WTC11 (cell line): ENCODE data around the gene ANKMY1. TPM values are rescaled to one million over a fixed set of nuclear protein-coding genes. Genes with fewer than 3 reads are reported as not detected.

Experiments
- ATAC-seq: fragments of 200-7000 bp; cut with Tn5 transposase; 2 replicates; pipeline ENCODE4 v1.10.0; 2021; ENCODE audit warnings: mild to moderate bottlenecking, moderate library complexity
- CTCF ChIA-PET: fragments of 300-600 bp; sonication (Branson Sonifier 250); formaldehyde crosslinking; loops from one replicate; lab custom pipeline; 2021; ENCODE audit warnings: antibody characterized with exemption; lab: Charles Lee
- POLR2A ChIA-PET: fragments of 350-600 bp; sonication (Branson Sonifier 250); formaldehyde crosslinking; loops from one replicate; lab custom pipeline; 2021; ENCODE audit warnings: antibody characterized with exemption; lab: Charles Lee
- DNase-seq: peaks from one replicate; pipeline ENCODE4 v3.0.0; 2021; ENCODE audit warnings: low spot score
- H3K27ac Mint-ChIP-seq: 2 replicates; pipeline ENCODE4 v1.8.0; 2021; ENCODE audit warnings: mixed read lengths
- H3K27me3 Mint-ChIP-seq: 2 replicates; pipeline ENCODE4 v1.8.0; 2021; ENCODE audit warnings: low read depth, mild to moderate bottlenecking, moderate library complexity, mixed read lengths
- H3K36me3 Mint-ChIP-seq: 2 replicates; pipeline ENCODE4 v1.8.0; 2021; ENCODE audit warnings: mixed read lengths
- H3K4me1 Mint-ChIP-seq: 2 replicates; pipeline ENCODE4 v1.8.0; 2022; ENCODE audit warnings: mixed read lengths
- H3K4me3 Mint-ChIP-seq: 2 replicates; pipeline ENCODE4 v1.8.0; 2021; ENCODE audit warnings: mild to moderate bottlenecking, moderate library complexity, mixed read lengths
- H3K9me3 Mint-ChIP-seq: 2 replicates; pipeline ENCODE4 v1.8.0; 2021; ENCODE audit warnings: mixed read lengths
- CREM ChIP-seq: sonication (generic); formaldehyde crosslinking; IDR thresholded peaks from 2 replicates; pipeline ENCODE4 v1.8.1; 2022; ENCODE audit warnings: mild to moderate bottlenecking, missing genetic modification reagents, moderate library complexity
- EMX1 ChIP-seq: fragments of 250-450 bp; sonication (Bioruptor Pico); IDR thresholded peaks from 2 replicates; pipeline ENCODE4 v1.8.0; 2021; ENCODE audit warnings: mild to moderate bottlenecking
- NR1H2 ChIP-seq: sonication (generic); formaldehyde crosslinking; IDR thresholded peaks from 2 replicates; pipeline ENCODE4 v1.9.0; 2021; ENCODE audit warnings: mild to moderate bottlenecking, moderate library complexity, missing genetic modification reagents
- RORB ChIP-seq: fragments of 250-450 bp; sonication (Bioruptor Pico); IDR thresholded peaks from 2 replicates; pipeline ENCODE4 v1.9.0; 2021; ENCODE audit warnings: mild to moderate bottlenecking
- ZNF219 ChIP-seq: sonication (generic); formaldehyde crosslinking; IDR thresholded peaks from 2 replicates; pipeline ENCODE4 v1.8.0; 2023; ENCODE audit warnings: missing genetic modification reagents, mild to moderate bottlenecking, borderline replicate concordance
- ZNF263 ChIP-seq: sonication (generic); formaldehyde crosslinking; IDR thresholded peaks from 2 replicates; pipeline ENCODE4 v1.8.1; 2022; ENCODE audit warnings: low read depth, mild to moderate bottlenecking, moderate library complexity, missing genetic modification reagents
- total RNA-seq: library from RNA; stranded (reverse); gene quantifications from 3 replicates; pipeline ENCODE4 v1.2.3, GENCODE V29; 2021
- TF ChIP-seq, protein P1 (sequence below): sonication (generic); formaldehyde crosslinking; IDR thresholded peaks from 2 replicates; pipeline ENCODE4 v1.8.0; 2022; ENCODE audit warnings: mild to moderate bottlenecking, missing genetic modification reagents
- TF ChIP-seq, protein P2 (sequence below): sonication (generic); formaldehyde crosslinking; conservative IDR thresholded peaks from 2 replicates; pipeline ENCODE4 v1.8.1; 2023; ENCODE audit warnings: mild to moderate bottlenecking, low read depth, missing genetic modification reagents, moderate library complexity
- TF ChIP-seq, protein P3 (sequence below): fragments of 250-450 bp; sonication (Bioruptor Pico); IDR thresholded peaks from 2 replicates; pipeline ENCODE4 v1.9.0; 2021; ENCODE audit warnings: mild to moderate bottlenecking
- TF ChIP-seq, protein P4 (sequence below): sonication (generic); formaldehyde crosslinking; IDR thresholded peaks from 2 replicates; pipeline ENCODE4 v1.8.1; 2022; ENCODE audit warnings: mild to moderate bottlenecking, moderate library complexity, missing genetic modification reagents
- TF ChIP-seq, protein P5 (sequence below): sonication (generic); formaldehyde crosslinking; IDR thresholded peaks from 2 replicates; pipeline ENCODE4 v1.8.1; 2022; ENCODE audit warnings: low read depth, missing genetic modification reagents, borderline replicate concordance
- TF ChIP-seq, protein P6 (sequence below): sonication (generic); formaldehyde crosslinking; IDR thresholded peaks from 2 replicates; pipeline ENCODE4 v1.8.1; 2023; ENCODE audit warnings: mild to moderate bottlenecking, missing genetic modification reagents
- TF ChIP-seq, protein P7 (sequence below): fragments of 200-600 bp; IDR thresholded peaks from 2 replicates; pipeline ENCODE4 v1.8.0; 2022; ENCODE audit warnings: antibody characterized with exemption

Gene ANKMY1
- total RNA-seq, 1 experiment from 2014 or later: 4.6 TPM

DNA sequence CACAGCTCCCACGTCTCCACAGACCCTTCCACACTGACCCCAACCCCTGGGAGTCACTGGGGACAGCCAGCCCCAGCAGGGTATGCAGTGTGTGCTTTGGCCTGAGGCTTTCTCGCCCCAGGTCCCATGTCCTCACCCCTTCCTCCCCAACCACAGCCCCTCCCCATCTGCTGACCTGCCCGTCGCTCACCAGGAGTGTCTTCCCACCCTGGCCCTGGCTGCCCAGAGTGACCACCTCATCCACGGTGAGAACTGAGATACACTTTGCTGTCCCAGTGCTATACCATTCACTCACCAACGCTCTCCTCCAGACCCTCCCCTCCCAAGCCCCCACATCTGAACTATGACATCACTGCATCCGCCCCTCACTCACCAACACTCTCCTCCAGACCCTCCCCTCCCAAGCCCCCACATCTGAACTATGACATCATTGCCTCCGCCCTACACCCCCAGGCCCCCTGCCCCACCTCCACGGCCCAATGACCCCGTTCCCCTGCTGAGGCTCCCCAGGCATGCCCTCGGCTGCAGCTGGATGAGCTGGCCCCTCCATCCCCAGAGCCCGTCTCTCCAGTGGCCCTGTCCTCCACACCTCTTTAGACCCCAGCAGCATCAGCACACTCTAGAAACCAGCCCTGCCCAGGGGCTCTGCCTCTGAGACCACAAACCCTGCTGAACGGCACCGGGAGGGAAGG is 55.2 kb downstream of the ANKMY1 start:
- no peak overlapping the region for H3K27ac Mint-ChIP-seq
- CTCF ChIA-PET: interaction anchor here (1.6 kb wide), 1 partner anchor 12 kb away, joined by 7 read pairs; no protein-coding TSS in a partner anchor

DNA sequence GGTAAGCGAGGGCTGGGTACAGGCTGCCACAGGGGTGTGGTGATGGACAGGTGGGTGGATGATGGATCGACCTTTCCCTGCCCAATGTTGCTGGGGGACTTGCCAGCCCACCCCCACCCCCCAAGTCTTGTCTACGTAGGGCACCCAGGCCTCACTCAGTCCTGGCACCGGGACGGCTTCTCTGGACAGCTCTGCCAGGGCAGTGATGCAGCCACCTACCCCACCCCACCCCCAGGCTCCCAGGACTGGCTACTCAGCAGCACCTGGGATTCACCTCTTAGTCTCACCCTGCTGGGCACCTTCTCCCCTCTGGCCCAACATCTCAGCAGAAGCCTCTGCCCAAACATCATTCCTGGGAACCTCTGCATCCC is 55.7 kb downstream of the ANKMY1 start:
- H3K27ac Mint-ChIP-seq: no peak overlapping the region
- DNase-seq: no peak

More for the DNA sequence above, 55.2 kb downstream of the ANKMY1 start:
- no peaks in the 10 kb centered on the region for H3K4me1 Mint-ChIP-seq
- POLR2A ChIA-PET: no interaction called here
- peaks cover 3% of the 10 kb centered on the region; the same call in 1 of the 2 replicates for H3K27me3 Mint-ChIP-seq
- DNase-seq (no peak), ATAC-seq (no peak)
- H3K9me3 Mint-ChIP-seq: no peaks in the 10 kb centered on the region
- no peak overlapping the region for H3K4me3 Mint-ChIP-seq
- TF ChIP-seq, protein P1, sequence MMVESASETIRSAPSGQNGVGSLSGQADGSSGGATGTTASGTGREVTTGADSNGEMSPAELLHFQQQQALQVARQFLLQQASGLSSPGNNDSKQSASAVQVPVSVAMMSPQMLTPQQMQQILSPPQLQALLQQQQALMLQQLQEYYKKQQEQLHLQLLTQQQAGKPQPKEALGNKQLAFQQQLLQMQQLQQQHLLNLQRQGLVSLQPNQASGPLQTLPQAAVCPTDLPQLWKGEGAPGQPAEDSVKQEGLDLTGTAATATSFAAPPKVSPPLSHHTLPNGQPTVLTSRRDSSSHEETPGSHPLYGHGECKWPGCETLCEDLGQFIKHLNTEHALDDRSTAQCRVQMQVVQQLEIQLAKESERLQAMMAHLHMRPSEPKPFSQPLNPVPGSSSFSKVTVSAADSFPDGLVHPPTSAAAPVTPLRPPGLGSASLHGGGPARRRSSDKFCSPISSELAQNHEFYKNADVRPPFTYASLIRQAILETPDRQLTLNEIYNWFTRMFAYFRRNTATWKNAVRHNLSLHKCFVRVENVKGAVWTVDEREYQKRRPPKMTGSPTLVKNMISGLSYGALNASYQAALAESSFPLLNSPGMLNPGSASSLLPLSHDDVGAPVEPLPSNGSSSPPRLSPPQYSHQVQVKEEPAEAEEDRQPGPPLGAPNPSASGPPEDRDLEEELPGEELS (CRISPR knock-in tag): no peak
- TF ChIP-seq ZNF263 (CRISPR knock-in tag) (no peak), ZNF219 (no peak), RORB (no peak)
- TF ChIP-seq, protein P2, sequence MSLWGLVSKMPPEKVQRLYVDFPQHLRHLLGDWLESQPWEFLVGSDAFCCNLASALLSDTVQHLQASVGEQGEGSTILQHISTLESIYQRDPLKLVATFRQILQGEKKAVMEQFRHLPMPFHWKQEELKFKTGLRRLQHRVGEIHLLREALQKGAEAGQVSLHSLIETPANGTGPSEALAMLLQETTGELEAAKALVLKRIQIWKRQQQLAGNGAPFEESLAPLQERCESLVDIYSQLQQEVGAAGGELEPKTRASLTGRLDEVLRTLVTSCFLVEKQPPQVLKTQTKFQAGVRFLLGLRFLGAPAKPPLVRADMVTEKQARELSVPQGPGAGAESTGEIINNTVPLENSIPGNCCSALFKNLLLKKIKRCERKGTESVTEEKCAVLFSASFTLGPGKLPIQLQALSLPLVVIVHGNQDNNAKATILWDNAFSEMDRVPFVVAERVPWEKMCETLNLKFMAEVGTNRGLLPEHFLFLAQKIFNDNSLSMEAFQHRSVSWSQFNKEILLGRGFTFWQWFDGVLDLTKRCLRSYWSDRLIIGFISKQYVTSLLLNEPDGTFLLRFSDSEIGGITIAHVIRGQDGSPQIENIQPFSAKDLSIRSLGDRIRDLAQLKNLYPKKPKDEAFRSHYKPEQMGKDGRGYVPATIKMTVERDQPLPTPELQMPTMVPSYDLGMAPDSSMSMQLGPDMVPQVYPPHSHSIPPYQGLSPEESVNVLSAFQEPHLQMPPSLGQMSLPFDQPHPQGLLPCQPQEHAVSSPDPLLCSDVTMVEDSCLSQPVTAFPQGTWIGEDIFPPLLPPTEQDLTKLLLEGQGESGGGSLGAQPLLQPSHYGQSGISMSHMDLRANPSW: no peak
- TF ChIP-seq, protein P3, sequence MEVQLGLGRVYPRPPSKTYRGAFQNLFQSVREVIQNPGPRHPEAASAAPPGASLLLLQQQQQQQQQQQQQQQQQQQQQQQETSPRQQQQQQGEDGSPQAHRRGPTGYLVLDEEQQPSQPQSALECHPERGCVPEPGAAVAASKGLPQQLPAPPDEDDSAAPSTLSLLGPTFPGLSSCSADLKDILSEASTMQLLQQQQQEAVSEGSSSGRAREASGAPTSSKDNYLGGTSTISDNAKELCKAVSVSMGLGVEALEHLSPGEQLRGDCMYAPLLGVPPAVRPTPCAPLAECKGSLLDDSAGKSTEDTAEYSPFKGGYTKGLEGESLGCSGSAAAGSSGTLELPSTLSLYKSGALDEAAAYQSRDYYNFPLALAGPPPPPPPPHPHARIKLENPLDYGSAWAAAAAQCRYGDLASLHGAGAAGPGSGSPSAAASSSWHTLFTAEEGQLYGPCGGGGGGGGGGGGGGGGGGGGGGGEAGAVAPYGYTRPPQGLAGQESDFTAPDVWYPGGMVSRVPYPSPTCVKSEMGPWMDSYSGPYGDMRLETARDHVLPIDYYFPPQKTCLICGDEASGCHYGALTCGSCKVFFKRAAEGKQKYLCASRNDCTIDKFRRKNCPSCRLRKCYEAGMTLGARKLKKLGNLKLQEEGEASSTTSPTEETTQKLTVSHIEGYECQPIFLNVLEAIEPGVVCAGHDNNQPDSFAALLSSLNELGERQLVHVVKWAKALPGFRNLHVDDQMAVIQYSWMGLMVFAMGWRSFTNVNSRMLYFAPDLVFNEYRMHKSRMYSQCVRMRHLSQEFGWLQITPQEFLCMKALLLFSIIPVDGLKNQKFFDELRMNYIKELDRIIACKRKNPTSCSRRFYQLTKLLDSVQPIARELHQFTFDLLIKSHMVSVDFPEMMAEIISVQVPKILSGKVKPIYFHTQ: no peak
- TF ChIP-seq, protein P4, sequence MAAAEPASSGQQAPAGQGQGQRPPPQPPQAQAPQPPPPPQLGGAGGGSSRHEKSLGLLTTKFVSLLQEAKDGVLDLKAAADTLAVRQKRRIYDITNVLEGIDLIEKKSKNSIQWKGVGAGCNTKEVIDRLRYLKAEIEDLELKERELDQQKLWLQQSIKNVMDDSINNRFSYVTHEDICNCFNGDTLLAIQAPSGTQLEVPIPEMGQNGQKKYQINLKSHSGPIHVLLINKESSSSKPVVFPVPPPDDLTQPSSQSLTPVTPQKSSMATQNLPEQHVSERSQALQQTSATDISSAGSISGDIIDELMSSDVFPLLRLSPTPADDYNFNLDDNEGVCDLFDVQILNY (CRISPR knock-in tag): no peak
- no peaks in the 10 kb centered on the region for H3K36me3 Mint-ChIP-seq

More for the DNA sequence above, 55.7 kb downstream of the ANKMY1 start:
- H3K27me3 Mint-ChIP-seq: peaks cover 3% of the 10 kb centered on the region; the same call in 1 of the 2 replicates
- no peak for ATAC-seq
- TF ChIP-seq, protein P5, sequence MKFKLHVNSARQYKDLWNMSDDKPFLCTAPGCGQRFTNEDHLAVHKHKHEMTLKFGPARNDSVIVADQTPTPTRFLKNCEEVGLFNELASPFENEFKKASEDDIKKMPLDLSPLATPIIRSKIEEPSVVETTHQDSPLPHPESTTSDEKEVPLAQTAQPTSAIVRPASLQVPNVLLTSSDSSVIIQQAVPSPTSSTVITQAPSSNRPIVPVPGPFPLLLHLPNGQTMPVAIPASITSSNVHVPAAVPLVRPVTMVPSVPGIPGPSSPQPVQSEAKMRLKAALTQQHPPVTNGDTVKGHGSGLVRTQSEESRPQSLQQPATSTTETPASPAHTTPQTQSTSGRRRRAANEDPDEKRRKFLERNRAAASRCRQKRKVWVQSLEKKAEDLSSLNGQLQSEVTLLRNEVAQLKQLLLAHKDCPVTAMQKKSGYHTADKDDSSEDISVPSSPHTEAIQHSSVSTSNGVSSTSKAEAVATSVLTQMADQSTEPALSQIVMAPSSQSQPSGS (CRISPR knock-in tag): no peak
- no peak for TF ChIP-seq RORB
- TF ChIP-seq EMX1 (CRISPR knock-in tag): no peak
- TF ChIP-seq CREM (CRISPR knock-in tag): no peak
- TF ChIP-seq, protein P6, sequence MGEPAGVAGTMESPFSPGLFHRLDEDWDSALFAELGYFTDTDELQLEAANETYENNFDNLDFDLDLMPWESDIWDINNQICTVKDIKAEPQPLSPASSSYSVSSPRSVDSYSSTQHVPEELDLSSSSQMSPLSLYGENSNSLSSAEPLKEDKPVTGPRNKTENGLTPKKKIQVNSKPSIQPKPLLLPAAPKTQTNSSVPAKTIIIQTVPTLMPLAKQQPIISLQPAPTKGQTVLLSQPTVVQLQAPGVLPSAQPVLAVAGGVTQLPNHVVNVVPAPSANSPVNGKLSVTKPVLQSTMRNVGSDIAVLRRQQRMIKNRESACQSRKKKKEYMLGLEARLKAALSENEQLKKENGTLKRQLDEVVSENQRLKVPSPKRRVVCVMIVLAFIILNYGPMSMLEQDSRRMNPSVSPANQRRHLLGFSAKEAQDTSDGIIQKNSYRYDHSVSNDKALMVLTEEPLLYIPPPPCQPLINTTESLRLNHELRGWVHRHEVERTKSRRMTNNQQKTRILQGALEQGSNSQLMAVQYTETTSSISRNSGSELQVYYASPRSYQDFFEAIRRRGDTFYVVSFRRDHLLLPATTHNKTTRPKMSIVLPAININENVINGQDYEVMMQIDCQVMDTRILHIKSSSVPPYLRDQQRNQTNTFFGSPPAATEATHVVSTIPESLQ (CRISPR knock-in tag): no peak
- no peak for TF ChIP-seq NR1H2 (CRISPR knock-in tag)
- TF ChIP-seq, protein P7, sequence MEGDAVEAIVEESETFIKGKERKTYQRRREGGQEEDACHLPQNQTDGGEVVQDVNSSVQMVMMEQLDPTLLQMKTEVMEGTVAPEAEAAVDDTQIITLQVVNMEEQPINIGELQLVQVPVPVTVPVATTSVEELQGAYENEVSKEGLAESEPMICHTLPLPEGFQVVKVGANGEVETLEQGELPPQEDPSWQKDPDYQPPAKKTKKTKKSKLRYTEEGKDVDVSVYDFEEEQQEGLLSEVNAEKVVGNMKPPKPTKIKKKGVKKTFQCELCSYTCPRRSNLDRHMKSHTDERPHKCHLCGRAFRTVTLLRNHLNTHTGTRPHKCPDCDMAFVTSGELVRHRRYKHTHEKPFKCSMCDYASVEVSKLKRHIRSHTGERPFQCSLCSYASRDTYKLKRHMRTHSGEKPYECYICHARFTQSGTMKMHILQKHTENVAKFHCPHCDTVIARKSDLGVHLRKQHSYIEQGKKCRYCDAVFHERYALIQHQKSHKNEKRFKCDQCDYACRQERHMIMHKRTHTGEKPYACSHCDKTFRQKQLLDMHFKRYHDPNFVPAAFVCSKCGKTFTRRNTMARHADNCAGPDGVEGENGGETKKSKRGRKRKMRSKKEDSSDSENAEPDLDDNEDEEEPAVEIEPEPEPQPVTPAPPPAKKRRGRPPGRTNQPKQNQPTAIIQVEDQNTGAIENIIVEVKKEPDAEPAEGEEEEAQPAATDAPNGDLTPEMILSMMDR: no peak
- TF ChIP-seq, all 79 proteins: peak for 0
- no peaks in the 10 kb centered on the region for H3K36me3 Mint-ChIP-seq
- POLR2A ChIA-PET: no interaction called here
- peaks cover under 1% of the 10 kb centered on the region for H3K9me3 Mint-ChIP-seq
- no peaks in the 10 kb centered on the region for H3K4me1 Mint-ChIP-seq
- no peak overlapping the region for H3K4me3 Mint-ChIP-seq
- CTCF ChIA-PET: no interaction called here
